ENCODE measurements around the gene JHY.

JHY gene

GRCh38 chr11:122963961-122964360 is 81.4 kb downstream of the JHY start:
- DNase-seq: no peak

GRCh38 chr11:122976061-122976733 is 93.6 kb downstream of the JHY start:
- DNase-seq: peak; percentile 52

GRCh38 chr11:122976734-122977469 is 94.3 kb downstream of the JHY start:
- peak; percentile 55 for DNase-seq

GRCh38 chr11:122977470-122978298 is 95.1 kb downstream of the JHY start:
- peak; percentile 59 for DNase-seq

GRCh38 chr11:122978299-122978620 is 95.7 kb downstream of the JHY start:
- DNase-seq: no peak

- DNase-seq: peak; percentile 45
These were observed 96.7 kb downstream of the JHY start for GRCh38 chr11:122979103-122979814.

GRCh38 chr11:122979815-122980595 is 97.4 kb downstream of the JHY start:
- peak; percentile 59 for DNase-seq

- peak; percentile 86 for DNase-seq
These were observed 99.1 kb downstream of the JHY start, which contains the start of gene BSX for GRCh38 chr11:122981388-122982264. Gene BSX (minus strand): TSS chr11:122981834. CDS start chr11:122981671, 163 bp downstream.

- DNase-seq: peak; percentile 33
These were observed 101.1 kb downstream of the JHY start for GRCh38 chr11:122983438-122984185.

GRCh38 chr11:122984186-122985011 is 101.8 kb downstream of the JHY start:
- DNase-seq: peak; percentile 43

- peak; percentile 36 for DNase-seq
These were observed 113.0 kb downstream of the JHY start for GRCh38 chr11:122995526-122995925.

- peak; percentile 18 for DNase-seq
These were observed 116.3 kb downstream of the JHY start for GRCh38 chr11:122998727-122999366.

GRCh38 chr11:123000721-123001120 is 118.2 kb downstream of the JHY start:
- DNase-seq: no peak

- no peak for DNase-seq
These were observed 124.4 kb downstream of the JHY start for GRCh38 chr11:123006860-123007542.

All from eye (tissue), 1 donor.